Brain pericyte (primary cell): ENCODE measurements around the gene ZBTB17.
"Not testable (repeated sequence)": the region's sequence is repeated elsewhere in the genome, so short reads cannot be mapped to it uniquely, and the experiment has no call there.

Experiments used
- DNase-seq: peaks from one replicate; pipeline ENCODE4 v3.0.0-alpha.2; 2012; ENCODE audit warnings: low read depth, low spot score

The ZBTB17 gene

GRCh38 chr1:15896841-15897610, 78.9 kb downstream of the ZBTB17 start:
- not testable (repeated sequence) for DNase-seq

GRCh38 chr1:15895233-15895632, 80.7 kb downstream of the ZBTB17 start:
- DNase-seq, result no peak

GRCh38 chr1:15892857-15893599, 82.9 kb downstream of the ZBTB17 start:
- DNase-seq, result not testable (repeated sequence)
